Measurements from ENCODE around the gene KLHL29. TPM values are rescaled to one million over a fixed set of nuclear protein-coding genes. Genes with fewer than 3 reads are reported as not detected.

KLHL29 gene
- total RNA-seq, 2 experiments from 2014 or later, result 0.88 to 0.99 TPM

DNA sequence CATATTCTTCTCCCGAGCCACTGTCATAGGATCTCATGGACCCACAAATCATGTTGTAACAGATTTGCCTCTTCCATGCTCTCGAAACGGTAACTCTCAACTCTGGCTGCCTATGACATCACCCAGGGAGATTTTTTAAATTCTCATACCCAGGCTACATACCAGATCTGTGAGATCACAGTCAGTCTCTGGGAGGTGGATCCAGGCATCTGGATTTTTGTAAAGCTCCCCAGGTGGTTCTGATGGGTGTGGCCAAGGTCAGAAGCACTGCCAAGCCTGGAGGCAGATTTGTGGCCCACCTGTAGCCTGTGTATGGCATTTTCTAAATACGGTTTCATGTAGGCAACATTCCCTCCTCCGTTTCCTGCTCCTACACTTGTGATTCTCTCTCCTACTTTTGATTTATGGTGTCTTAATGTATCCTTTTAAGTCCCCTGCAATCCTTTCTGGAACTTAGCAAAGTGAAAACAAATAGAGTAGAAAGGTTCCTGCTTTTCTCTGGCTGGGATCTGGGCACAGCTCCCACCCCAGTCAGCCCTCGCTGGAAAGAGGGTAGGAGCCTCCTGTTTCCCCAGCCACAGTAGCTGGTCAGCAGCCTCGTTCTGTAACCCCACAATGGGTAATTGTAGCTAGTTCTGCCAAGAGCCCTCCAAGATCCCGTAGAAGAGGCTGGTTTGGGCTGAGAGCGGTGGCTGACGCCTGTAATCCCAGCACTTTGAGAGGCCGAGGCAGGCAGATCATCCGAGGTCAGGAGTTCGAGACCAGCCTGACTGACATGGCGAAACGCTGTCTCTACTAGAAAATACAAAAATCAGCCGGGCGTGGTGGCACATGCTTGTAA lies 96.2 kb downstream of the KLHL29 start:
- Mint-ChIP-seq H3K27ac (no peak overlapping the region), H3K4me1 (ENCODE audit: low read depth) (no peaks in the 10 kb centered on the region), H3K9me3 (no peaks in the 10 kb centered on the region), H3K36me3 (no peaks in the 10 kb centered on the region), H3K27me3 (no peaks in the 10 kb centered on the region), H3K4me3 (no peak overlapping the region)
- ChIA-PET CTCF (no interaction called here), POLR2A (no interaction called here)
- intact Hi-C loops (cut with micrococcal nuclease), result no loop called here
- DNase-seq, result no peak

DNA sequence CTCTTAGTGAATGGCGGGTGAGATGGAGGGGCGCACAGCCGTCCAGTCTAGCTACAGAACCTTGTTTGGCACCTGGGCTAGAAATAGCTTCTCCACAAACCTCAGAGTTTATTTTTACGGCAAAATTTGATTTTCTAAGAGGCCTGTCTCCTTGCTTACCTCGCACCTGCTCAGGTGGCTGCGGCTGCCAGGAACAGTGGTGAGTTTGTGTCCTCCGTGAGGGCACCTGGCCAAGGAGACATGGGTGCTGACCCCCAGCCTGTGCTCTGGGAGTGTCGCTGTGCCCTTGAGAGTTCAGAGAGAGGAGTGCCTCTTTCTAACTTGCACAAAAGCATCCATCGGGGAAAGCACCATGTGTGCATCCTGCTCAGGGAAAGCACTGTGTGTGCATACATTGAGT lies 97.2 kb downstream of the KLHL29 start:
- H3K36me3 Mint-ChIP-seq, result no peaks in the 10 kb centered on the region
- H3K4me1 Mint-ChIP-seq (ENCODE audit: low read depth), result no peaks in the 10 kb centered on the region
- H3K9me3 Mint-ChIP-seq, result no peaks in the 10 kb centered on the region
- H3K27me3 Mint-ChIP-seq, result no peaks in the 10 kb centered on the region
- ChIA-PET POLR2A (no interaction called here), CTCF (no interaction called here)
- H3K4me3 Mint-ChIP-seq, result no peak overlapping the region
- no peak overlapping the region for H3K27ac Mint-ChIP-seq
- DNase-seq, result no peak
- intact Hi-C loops (cut with micrococcal nuclease), result no loop called here

GRCh38 chr2:23482607-23483006 lies 97.6 kb downstream of the KLHL29 start:
- H3K4me3 Mint-ChIP-seq, result no peak overlapping the region
- no peaks in the 10 kb centered on the region for H3K9me3 Mint-ChIP-seq
- no peak overlapping the region for H3K27ac Mint-ChIP-seq
- intact Hi-C loops (cut with micrococcal nuclease), result no loop called here
- no peak for DNase-seq
- POLR2A ChIA-PET, result no interaction called here
- no peaks in the 10 kb centered on the region for H3K27me3 Mint-ChIP-seq
- no peaks in the 10 kb centered on the region for H3K4me1 Mint-ChIP-seq (ENCODE audit: low read depth)
- CTCF ChIA-PET, result no interaction called here
- no peaks in the 10 kb centered on the region for H3K36me3 Mint-ChIP-seq

- Mint-ChIP-seq H3K36me3 (no peaks in the 10 kb centered on the region), H3K9me3 (no peaks in the 10 kb centered on the region), H3K27me3 (no peaks in the 10 kb centered on the region), H3K4me1 (ENCODE audit: low read depth) (peaks cover 8% of the 10 kb centered on the region), H3K27ac (no peak overlapping the region), H3K4me3 (no peak overlapping the region)
- CTCF ChIA-PET, result no interaction called here
- intact Hi-C loops (cut with micrococcal nuclease), result no loop called here
- POLR2A ChIA-PET, result no interaction called here
- no peak for DNase-seq
Observed at GRCh38 chr2:23483791-23484190, 98.8 kb downstream of the KLHL29 start.

GRCh38 chr2:23484275-23484674 lies 99.3 kb downstream of the KLHL29 start:
- ChIA-PET POLR2A (no interaction called here), CTCF (no interaction called here)
- Mint-ChIP-seq H3K9me3 (no peaks in the 10 kb centered on the region), H3K4me3 (no peak overlapping the region), H3K27me3 (no peaks in the 10 kb centered on the region), H3K27ac (no peak overlapping the region), H3K4me1 (ENCODE audit: low read depth) (peaks cover 12% of the 10 kb centered on the region), H3K36me3 (no peaks in the 10 kb centered on the region)
- DNase-seq, result no peak
- intact Hi-C loops (cut with micrococcal nuclease), result no loop called here

DNA sequence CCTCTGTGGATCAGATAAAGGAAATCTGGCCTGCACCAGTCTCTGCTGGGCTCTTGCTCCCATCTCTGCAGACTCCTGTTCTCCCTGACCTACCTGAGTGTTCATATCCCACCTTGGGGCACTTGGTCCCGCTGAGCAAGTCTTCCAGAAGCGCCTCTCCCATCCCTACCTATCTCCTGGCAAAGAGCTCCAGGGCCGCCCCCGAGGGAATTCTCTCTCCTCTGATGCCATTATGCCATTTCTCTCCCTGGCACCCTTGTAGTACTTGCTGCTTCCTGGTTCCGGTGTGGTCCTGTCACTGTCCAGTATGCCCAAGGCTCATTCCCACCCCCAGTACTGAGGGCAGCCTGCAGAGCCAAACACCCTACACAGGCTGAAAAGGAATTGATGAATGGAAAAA lies 99.8 kb downstream of the KLHL29 start:
- Mint-ChIP-seq H3K36me3 (no peaks in the 10 kb centered on the region), H3K9me3 (no peaks in the 10 kb centered on the region), H3K4me1 (ENCODE audit: low read depth) (peaks cover 17% of the 10 kb centered on the region), H3K27me3 (no peaks in the 10 kb centered on the region), H3K27ac (no peak overlapping the region), H3K4me3 (no peak overlapping the region)
- intact Hi-C loops (cut with micrococcal nuclease), result no loop called here
- CTCF ChIA-PET, result no interaction called here
- DNase-seq, result no peak
- POLR2A ChIA-PET, result no interaction called here

GRCh38 chr2:23485261-23485660 lies 100.3 kb downstream of the KLHL29 start:
- no peak for DNase-seq
- no peak overlapping the region for H3K27ac Mint-ChIP-seq
- no peak overlapping the region for H3K4me3 Mint-ChIP-seq
- H3K27me3 Mint-ChIP-seq, result no peaks in the 10 kb centered on the region
- intact Hi-C loops (cut with micrococcal nuclease), result no loop called here
- ChIA-PET POLR2A (no interaction called here), CTCF (no interaction called here)
- H3K4me1 Mint-ChIP-seq (ENCODE audit: low read depth), result peaks cover 21% of the 10 kb centered on the region
- H3K9me3 Mint-ChIP-seq, result no peaks in the 10 kb centered on the region
- no peaks in the 10 kb centered on the region for H3K36me3 Mint-ChIP-seq

DNA sequence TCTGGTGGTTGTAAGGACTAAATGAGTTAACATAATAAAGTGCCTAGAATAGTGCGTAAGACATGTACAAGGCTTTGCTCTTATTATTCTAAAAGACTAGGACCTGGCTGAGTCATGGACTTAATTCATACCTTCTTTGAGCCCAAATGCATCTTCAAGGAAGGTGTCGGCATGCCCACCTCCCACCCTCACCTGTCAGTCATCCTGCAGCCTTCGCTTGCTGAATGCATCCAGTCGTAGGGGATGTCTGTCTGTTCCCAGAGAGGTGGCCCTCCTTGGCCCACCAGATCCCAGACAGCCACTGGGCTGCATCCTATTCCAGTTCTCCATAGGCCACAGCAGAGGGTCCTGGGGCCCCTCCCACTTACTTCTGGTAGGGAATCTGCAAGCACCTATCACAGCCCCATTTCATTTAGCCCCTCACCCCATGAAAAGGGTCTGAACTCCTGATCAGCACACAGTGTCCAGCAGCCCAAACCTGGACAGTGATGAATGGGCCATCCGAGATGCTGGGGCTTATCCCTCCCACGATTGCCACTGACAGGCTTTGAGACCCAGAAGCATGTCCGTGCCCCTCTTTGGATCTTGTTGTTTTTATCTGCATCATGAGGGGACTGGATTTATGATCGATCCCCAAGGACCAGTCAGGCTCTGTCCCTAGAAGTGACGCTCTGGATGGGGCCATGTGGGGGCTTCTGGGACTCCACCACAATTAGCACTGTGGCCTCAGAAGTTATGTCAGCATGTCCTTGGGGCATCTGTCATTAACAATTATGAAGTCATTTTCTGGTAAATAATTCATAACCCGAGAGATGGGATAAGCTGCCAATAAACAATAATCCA lies 101.1 kb downstream of the KLHL29 start:
- intact Hi-C loops (cut with micrococcal nuclease), result no loop called here
- POLR2A ChIA-PET, result no interaction called here

GRCh38 chr2:23486684-23487075 lies 101.7 kb downstream of the KLHL29 start:
- POLR2A ChIA-PET, result no interaction called here
- H3K9me3 Mint-ChIP-seq, result no peaks in the 10 kb centered on the region
- no peaks in the 10 kb centered on the region for H3K36me3 Mint-ChIP-seq

More for the DNA sequence above, 101.1 kb downstream of the KLHL29 start:
- Mint-ChIP-seq H3K27me3 (no peaks in the 10 kb centered on the region), H3K4me1 (ENCODE audit: low read depth) (peaks cover 25% of the 10 kb centered on the region), H3K4me3 (no peak overlapping the region), H3K36me3 (no peaks in the 10 kb centered on the region), H3K9me3 (no peaks in the 10 kb centered on the region), H3K27ac (no peak overlapping the region)
- CTCF ChIA-PET, result no interaction called here
- no peak for DNase-seq

DNA sequence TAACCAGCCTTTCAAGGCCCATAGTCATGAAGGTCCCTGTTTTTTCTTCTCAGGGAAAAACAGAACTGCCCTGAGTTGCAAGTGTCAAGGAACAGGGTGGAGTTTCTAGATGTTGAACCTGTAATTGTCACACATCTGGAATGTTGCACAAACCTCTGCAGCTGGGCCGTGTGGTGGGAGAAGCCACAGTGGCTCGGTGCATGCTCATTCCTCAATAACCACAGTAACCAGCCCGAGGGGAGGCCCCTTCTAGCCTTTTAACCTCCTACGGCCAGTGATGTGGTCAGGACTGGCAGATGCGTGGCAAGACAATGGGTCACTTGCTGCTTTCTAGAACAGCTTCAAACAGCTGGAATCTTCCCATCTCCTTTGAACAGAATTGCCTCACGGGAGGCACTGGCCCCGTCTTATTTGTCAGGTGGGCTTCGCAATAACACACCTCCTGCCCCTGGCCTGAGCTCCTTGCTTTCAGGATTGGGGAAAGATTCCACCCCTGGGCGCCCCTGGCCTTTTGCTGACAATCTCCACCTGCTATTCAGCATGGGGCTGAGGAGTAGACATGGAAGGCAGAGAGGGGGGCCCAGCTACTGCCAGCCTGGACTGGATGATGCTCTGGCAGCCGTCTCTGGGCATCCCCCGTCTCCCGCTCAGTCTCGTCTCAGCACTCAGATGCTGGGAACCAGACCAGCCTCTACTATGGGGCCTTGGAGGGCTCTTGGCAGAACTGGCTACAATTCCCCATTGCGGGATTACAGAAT lies 102.9 kb downstream of the KLHL29 start:
- no peak overlapping the region for H3K27ac Mint-ChIP-seq
- DNase-seq, result peak; percentile 51
- H3K4me1 Mint-ChIP-seq (ENCODE audit: low read depth), result peaks cover 25% of the 10 kb centered on the region
- CTCF ChIA-PET, result no interaction called here
- POLR2A ChIA-PET, result no interaction called here
- H3K9me3 Mint-ChIP-seq, result no peaks in the 10 kb centered on the region
- no peak overlapping the region for H3K4me3 Mint-ChIP-seq
- peaks cover 7% of the 10 kb centered on the region for H3K27me3 Mint-ChIP-seq
- H3K36me3 Mint-ChIP-seq, result no peaks in the 10 kb centered on the region
- intact Hi-C loops (cut with micrococcal nuclease), result no loop called here

More at GRCh38 chr2:23486684-23487075, 101.7 kb downstream of the KLHL29 start:
- peaks cover 3% of the 10 kb centered on the region for H3K27me3 Mint-ChIP-seq
- H3K4me1 Mint-ChIP-seq (ENCODE audit: low read depth), result peaks cover 25% of the 10 kb centered on the region
- CTCF ChIA-PET, result no interaction called here
- intact Hi-C loops (cut with micrococcal nuclease), result no loop called here
- no peak overlapping the region for H3K27ac Mint-ChIP-seq
- H3K4me3 Mint-ChIP-seq, result no peak overlapping the region
- no peak for DNase-seq

DNA sequence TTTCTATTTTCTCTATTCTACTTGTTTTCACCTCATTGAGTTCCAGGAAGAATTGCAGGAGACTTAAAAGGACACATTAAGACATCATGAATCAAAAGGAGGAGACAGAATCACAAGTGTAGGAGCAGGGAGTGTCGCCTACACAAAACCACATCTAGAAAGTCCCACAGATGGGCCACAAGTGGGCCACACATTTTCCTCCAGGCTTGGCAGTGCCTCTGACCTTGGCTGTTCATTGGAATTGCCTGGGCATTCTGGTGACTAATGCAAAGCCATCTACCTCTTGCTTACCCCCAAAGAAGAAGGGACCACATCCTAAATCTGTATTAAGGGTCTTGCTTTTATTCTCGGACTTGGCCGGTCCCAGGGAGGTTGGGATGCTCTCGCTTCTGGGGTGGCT lies 103.6 kb downstream of the KLHL29 start:
- no peaks in the 10 kb centered on the region for H3K9me3 Mint-ChIP-seq
- H3K27me3 Mint-ChIP-seq, result peaks cover 9% of the 10 kb centered on the region
- no peak overlapping the region for H3K4me3 Mint-ChIP-seq
- no peak overlapping the region for H3K27ac Mint-ChIP-seq
- ChIA-PET POLR2A (no interaction called here), CTCF (no interaction called here)
- intact Hi-C loops (cut with micrococcal nuclease), result no loop called here
- peaks cover 25% of the 10 kb centered on the region for H3K4me1 Mint-ChIP-seq (ENCODE audit: low read depth)
- peak; percentile 30 for DNase-seq
- H3K36me3 Mint-ChIP-seq, result no peaks in the 10 kb centered on the region

GRCh38 chr2:23489471-23490322 lies 104.7 kb downstream of the KLHL29 start:
- Mint-ChIP-seq H3K9me3 (no peaks in the 10 kb centered on the region), H3K27ac (peak overlapping the region; percentile 64), H3K4me1 (ENCODE audit: low read depth) (peaks cover 25% of the 10 kb centered on the region), H3K36me3 (no peaks in the 10 kb centered on the region), H3K4me3 (peak overlapping the region; percentile 20), H3K27me3 (peaks cover 10% of the 10 kb centered on the region)
- POLR2A ChIA-PET, result no interaction called here
- peak; percentile 59 for DNase-seq
- CTCF ChIA-PET, result no interaction called here
- intact Hi-C loops (cut with micrococcal nuclease), result loop anchor here (1.0 kb wide), 1 partner anchor 8 kb away; no protein-coding TSS in a partner anchor

Data from activated CD4-positive, alpha-beta memory T cell treated with anti-CD3 and anti-CD28 coated beads for 36 hours (primary cell).